ENCODE data around the gene LRMDA.

The LRMDA gene

GRCh38 chr10:75477680-75478079 lies 46.3 kb downstream of the LRMDA start:
- DNase-seq = no peak

GRCh38 chr10:75480374-75480773 lies 49.0 kb downstream of the LRMDA start:
- no peak for DNase-seq

GRCh38 chr10:75483188-75483587 lies 51.8 kb downstream of the LRMDA start:
- no peak for DNase-seq

GRCh38 chr10:75484717-75485116 lies 53.3 kb downstream of the LRMDA start:
- DNase-seq = no peak

GRCh38 chr10:75486591-75486990 lies 55.2 kb downstream of the LRMDA start:
- no peak for DNase-seq

- no peak for DNase-seq
These were observed 55.8 kb downstream of the LRMDA start for GRCh38 chr10:75487087-75487754.

- DNase-seq = no peak
These were observed 56.3 kb downstream of the LRMDA start for GRCh38 chr10:75487755-75488125.

GRCh38 chr10:75492173-75492925 lies 60.9 kb downstream of the LRMDA start:
- no peak for DNase-seq

- no peak for DNase-seq
These were observed 62.0 kb downstream of the LRMDA start for GRCh38 chr10:75493464-75493863.

- no peak for DNase-seq
These were observed 64.2 kb downstream of the LRMDA start for GRCh38 chr10:75495434-75496190.

- DNase-seq = no peak
These were observed 64.8 kb downstream of the LRMDA start for GRCh38 chr10:75496191-75496567.

- no peak for DNase-seq
These were observed 66.8 kb downstream of the LRMDA start for GRCh38 chr10:75497997-75498883.

- DNase-seq = no peak
These were observed 67.5 kb downstream of the LRMDA start for GRCh38 chr10:75498884-75499350.

- DNase-seq = no peak
These were observed 68.2 kb downstream of the LRMDA start for GRCh38 chr10:75499556-75500160.

GRCh38 chr10:75502389-75502788 lies 71.0 kb downstream of the LRMDA start:
- DNase-seq = no peak

GRCh38 chr10:75502838-75503237 lies 71.4 kb downstream of the LRMDA start:
- DNase-seq = no peak

GRCh38 chr10:75505293-75505692 lies 73.9 kb downstream of the LRMDA start:
- no peak for DNase-seq

- DNase-seq = no peak
These were observed 74.5 kb downstream of the LRMDA start for GRCh38 chr10:75505840-75506506.

GRCh38 chr10:75506930-75507329 lies 75.5 kb downstream of the LRMDA start:
- DNase-seq = no peak

- no peak for DNase-seq
These were observed 76.0 kb downstream of the LRMDA start for GRCh38 chr10:75507469-75507868.

GRCh38 chr10:75508239-75508813 lies 76.9 kb downstream of the LRMDA start:
- no peak for DNase-seq

Measured in CD4-positive, alpha-beta T cell treated with Interleukin-1 beta for 1 hour (primary cell).